DOHH2 (cell line): ENCODE measurements around the gene TMEM61.

ENCODE experiments used
- EZH2phosphoT487 ChIP-seq: fragments of 200-600 bp; sonication (generic); IDR thresholded peaks from 2 replicates; pipeline ENCODE4 v1.6.1; 2017; ENCODE audit warnings: borderline replicate concordance, mild to moderate bottlenecking, antibody characterized with exemption, low read length, moderate library complexity, mixed read lengths
- TF ChIP-seq, protein P1 (sequence below): fragments of 200-600 bp; sonication (generic); IDR thresholded peaks from one replicate; pipeline ENCODE4 v1.5.1; 2014; ENCODE audit warnings: antibody characterized with exemption, mild to moderate bottlenecking, low read depth, low read length; ENCODE audit not compliant: poor library complexity, severe bottlenecking

GRCh38 chr1:54978528-54979326 is 1.7 kb upstream of the TMEM61 start:
- TF ChIP-seq, protein P1, sequence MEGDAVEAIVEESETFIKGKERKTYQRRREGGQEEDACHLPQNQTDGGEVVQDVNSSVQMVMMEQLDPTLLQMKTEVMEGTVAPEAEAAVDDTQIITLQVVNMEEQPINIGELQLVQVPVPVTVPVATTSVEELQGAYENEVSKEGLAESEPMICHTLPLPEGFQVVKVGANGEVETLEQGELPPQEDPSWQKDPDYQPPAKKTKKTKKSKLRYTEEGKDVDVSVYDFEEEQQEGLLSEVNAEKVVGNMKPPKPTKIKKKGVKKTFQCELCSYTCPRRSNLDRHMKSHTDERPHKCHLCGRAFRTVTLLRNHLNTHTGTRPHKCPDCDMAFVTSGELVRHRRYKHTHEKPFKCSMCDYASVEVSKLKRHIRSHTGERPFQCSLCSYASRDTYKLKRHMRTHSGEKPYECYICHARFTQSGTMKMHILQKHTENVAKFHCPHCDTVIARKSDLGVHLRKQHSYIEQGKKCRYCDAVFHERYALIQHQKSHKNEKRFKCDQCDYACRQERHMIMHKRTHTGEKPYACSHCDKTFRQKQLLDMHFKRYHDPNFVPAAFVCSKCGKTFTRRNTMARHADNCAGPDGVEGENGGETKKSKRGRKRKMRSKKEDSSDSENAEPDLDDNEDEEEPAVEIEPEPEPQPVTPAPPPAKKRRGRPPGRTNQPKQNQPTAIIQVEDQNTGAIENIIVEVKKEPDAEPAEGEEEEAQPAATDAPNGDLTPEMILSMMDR, result no peak
- TF ChIP-seq EZH2phosphoT487, result no peak
